ENCODE results near the gene MYH10. TPM values are rescaled to one million over a fixed set of nuclear protein-coding genes. Genes with fewer than 3 reads are reported as not detected.
A peak's percentile ranks its signal among the peaks of the same experiment; 100 is the strongest.
"Not testable (repeated sequence)": the region's sequence is repeated elsewhere in the genome, so short reads cannot be mapped to it uniquely, and the experiment has no call there.

Gene MYH10
- total RNA-seq: 10 to 100 TPM; 23.7 to 33.5 TPM

DNA sequence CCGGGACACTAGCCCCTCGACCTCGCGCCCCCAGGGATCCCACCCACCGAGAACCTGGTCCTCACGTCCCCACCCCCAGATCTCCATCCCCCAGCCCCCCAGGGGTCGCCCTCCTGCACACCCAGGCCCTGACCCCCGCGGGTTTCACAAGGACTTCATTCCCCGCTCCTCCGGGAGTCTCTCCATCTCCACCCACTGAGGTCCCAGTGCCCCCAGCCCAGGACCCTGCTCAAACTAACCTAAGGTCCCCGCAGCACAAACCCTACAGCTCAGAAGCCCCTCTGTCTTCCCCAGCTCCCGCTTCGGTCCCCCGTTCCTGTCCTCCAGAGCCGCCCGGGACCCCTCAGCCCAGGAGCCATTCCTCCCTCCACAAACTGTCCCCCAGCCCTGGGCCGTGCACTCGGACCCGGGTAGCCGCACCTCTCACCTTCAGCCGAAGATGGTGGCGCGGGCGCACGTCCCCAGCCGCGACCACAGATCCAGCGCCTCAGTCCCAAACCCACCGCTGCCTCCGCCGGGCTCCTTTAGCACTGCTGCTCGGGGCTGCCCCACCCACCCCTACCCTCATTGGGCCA is at the start of gene MYH10:
MYH10 (minus strand) TSS at position 499 of the 575 bp plus-strand sequence. CDS start 7,479 bp downstream, outside the sequence.
- H3K36me3 Mint-ChIP-seq: peaks cover 6 to 8% of the 10 kb centered on the region in 2 donors
- ATAC-seq (no peak), DNase-seq (ENCODE audit: low spot score in 2 of 2) (no peak)
- no peaks in the 10 kb centered on the region for H3K9me3 Mint-ChIP-seq
- H3K27ac Mint-ChIP-seq: peak within 1 kb of the TSS; percentile 72 to 93

DNA sequence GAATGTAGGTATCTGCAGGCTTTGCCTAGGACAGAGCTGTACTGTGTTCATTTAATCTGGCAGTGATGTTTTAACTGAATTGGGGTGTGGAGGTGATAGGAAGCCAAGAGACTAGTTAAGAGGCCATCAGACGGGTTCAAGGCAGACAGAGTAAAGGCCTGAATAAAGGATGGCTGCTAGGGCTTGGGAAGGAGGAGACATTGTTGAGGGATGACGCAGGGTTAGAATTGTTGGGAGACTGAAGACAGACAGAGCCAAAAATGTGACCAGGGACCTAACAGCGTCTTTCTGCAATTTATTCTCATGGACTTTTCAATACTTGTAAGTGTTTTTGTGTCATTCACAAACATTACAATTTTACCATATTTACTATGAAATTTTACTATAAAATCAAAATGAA is 48.6 kb upstream of the MYH10 start:
- ATAC-seq (no peak), DNase-seq (ENCODE audit: low spot score in 2 of 2) (no peak)
- no peak overlapping the region for H3K27ac Mint-ChIP-seq
- no peaks in the 10 kb centered on the region for H3K36me3 Mint-ChIP-seq
- no peaks in the 10 kb centered on the region for H3K9me3 Mint-ChIP-seq

DNA sequence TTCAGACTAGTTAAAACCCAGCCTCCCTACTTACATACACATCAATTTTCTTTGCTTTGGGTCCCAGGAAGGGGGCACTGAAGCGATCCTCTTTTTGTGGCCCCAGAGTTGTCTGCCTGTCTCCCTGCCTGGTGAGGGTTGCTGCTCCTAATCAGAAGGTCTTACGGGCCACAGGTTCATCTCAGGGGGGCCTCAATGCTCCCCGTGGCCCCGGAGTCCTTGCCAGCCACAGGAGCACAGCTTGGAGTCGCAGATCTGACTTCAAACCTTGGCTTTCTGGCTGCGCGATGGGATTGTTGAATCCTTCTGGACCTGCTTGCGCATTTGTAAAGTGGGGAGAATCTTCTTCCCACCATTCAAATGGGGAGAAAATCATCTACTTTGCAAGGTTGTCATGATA is 44.8 kb upstream of the MYH10 start:
- H3K27ac Mint-ChIP-seq: no peak overlapping the region
- no peak for DNase-seq (ENCODE audit: low spot score in 2 of 2)
- no peaks in the 10 kb centered on the region for H3K36me3 Mint-ChIP-seq
- no peaks in the 10 kb centered on the region for H3K9me3 Mint-ChIP-seq
- ATAC-seq: no peak

DNA sequence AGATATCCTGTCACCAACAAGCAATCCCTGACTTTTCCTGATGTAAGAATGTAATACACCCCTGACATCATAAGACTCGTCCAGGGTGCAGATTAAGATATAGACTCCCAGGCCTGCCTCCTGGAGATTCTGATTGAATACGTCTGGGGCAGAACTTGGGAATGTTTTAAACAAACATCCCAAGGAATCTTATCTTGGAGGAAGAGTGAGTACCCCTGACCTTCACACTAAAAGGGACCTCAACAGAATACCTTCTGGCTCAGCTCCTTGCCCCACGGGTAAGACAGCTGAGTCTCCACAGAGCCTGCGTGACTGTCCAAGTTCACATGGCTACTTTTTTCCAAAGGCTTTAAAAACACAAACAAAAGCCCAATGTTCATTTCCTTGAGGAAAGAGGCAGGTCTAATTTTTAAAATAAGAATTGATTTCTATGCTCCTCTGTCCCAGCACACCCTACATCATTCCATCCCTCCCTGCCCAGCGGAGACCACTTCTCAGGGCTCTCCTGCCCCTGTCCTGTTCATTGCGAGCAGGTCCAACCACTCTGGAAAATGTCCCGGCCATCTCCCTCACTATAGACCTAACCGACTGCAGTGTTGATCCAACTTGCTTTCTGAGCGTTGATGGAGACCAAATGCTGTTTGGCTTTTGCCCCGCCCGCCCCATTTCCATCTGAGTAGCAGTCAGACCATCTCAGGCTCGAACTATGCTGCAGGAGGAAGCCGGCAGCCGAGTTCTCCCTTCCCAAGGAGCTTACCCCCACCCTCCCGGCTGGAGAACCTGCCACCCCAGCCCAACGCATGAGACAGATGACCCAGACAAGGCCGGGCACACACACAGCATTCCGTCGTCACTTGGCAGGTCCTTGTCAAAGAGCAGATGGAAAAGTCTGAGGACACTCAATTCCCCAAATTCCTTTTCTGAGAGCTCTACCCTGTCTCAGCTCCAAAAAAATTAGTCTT is 44.1 kb upstream of the MYH10 start:
- no peaks in the 10 kb centered on the region for H3K36me3 Mint-ChIP-seq
- no peak for DNase-seq (ENCODE audit: low spot score in 2 of 2)
- H3K9me3 Mint-ChIP-seq: no peaks in the 10 kb centered on the region
- no peak for ATAC-seq
- no peak overlapping the region for H3K27ac Mint-ChIP-seq

DNA sequence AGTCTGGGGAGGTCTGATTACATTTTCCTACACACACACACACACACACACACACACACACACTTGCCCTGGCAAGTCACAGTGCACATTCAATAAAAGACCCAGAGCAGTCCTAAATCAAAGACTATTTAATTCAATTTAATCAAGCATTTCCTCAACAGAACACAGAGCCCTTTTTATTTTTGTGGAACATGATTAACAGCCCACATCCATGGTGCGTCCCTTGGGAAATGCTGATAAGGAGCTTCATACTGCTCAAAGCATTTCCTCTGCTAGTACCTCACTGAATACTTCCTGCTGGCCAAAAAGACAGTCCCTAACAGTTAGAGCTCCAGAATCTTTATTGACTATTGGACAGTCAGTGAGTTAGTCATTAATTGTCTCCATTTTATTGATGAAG is 43.1 kb upstream of the MYH10 start:
- no peaks in the 10 kb centered on the region for H3K9me3 Mint-ChIP-seq
- no peak for DNase-seq (ENCODE audit: low spot score in 2 of 2)
- no peak for ATAC-seq
- H3K27ac Mint-ChIP-seq: no peak overlapping the region
- H3K36me3 Mint-ChIP-seq: no peaks in the 10 kb centered on the region

DNA sequence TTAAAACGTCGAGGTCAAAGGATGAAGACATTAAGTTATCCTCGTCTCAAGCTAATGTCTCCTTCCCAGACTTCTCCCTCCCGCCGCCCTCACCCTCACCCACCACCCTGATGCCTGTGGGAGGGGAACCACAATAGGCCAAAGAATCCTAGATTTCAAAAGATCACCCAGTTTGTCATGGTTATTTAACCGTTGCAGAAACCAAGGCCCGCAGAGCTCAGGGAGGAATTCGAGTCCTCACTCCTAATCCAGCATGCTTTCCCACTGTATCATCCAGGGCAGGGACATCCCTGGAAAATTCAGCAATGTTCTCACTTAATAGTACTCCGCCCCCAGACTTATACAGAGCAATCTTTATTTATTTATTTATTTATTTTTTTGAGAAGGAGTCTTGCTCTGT is 41.8 kb upstream of the MYH10 start:
- Mint-ChIP-seq H3K36me3 (no peaks in the 10 kb centered on the region), H3K27ac (no peak overlapping the region), H3K9me3 (no peaks in the 10 kb centered on the region)
- no peak for DNase-seq (ENCODE audit: low spot score in 2 of 2)
- ATAC-seq: no peak

DNA sequence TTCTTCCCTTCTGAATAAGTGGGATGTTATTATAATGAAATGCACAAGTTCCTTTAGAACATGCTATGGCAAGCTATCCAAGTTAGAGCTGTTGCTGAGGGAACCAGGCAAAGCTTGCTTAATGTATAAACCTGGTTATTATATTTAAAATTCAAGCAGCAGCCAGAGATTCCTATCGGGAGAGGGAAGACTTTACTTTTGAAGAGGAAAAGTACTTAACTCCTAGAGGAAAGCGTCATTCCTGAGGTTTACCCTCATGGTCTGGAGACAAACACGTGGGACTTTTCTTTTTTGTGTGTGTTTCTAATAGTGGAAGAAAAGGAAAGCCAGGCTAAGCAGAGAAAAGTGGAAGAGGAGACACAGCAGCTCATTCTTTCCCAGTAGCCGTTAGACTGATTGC is 39.9 kb upstream of the MYH10 start:
- DNase-seq (ENCODE audit: low spot score in 2 of 2): no peak
- no peaks in the 10 kb centered on the region for H3K36me3 Mint-ChIP-seq
- no peak overlapping the region for H3K27ac Mint-ChIP-seq

DNA sequence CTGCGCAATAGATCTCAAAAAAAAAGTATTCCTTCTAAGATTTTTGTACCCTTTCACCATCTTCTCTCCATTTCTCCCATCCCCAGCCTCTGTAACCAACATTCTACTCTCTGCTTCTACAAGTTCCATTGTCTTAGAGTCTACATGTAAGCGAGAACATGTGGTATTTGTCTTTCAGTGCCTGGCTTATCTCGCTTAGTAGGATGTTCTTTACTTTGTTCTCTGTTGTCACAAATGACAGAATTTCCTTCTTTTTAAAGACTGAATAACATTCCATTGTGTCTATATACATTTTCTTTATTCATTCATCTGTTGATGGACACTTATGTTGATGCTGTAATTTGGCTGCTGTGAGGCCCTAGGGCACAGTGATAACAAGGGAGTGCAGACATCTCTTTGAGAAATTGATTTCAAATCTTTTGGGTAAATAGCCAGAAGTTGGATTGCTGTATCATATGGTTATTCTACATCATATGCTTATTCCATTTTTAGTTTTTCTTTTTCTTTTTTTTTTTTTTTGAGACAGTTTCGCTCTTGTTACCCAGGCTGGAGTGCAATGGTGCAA is 37.7 kb upstream of the MYH10 start:
- DNase-seq (ENCODE audit: low spot score in 2 of 2): no peak
- H3K36me3 Mint-ChIP-seq: no peaks in the 10 kb centered on the region
- H3K9me3 Mint-ChIP-seq: no peaks in the 10 kb centered on the region
- no peak overlapping the region for H3K27ac Mint-ChIP-seq
- ATAC-seq: no peak

More for the DNA sequence above, 39.9 kb upstream of the MYH10 start:
- ATAC-seq: no peak
- H3K9me3 Mint-ChIP-seq: no peaks in the 10 kb centered on the region

DNA sequence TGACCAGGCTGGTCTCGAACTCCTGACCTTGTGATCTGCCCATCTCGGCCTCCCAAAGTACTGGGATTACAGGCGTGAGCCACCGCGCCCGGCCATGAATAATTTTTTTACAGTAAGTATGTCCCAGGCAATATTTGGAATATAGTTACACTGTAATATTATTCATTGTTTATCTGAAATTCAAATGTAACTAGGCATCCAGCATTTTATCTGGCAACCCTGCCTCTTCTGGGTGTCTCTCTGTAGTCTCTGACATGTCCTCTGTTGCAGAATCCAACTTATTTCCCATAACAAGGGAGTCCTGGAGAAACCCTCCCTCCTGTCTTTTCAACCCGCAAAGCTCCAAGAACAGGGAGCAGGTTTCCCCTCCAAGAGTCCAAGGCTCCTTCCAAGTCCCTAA is 36.9 kb upstream of the MYH10 start:
- H3K27ac Mint-ChIP-seq: no peak overlapping the region
- H3K36me3 Mint-ChIP-seq: no peaks in the 10 kb centered on the region
- DNase-seq (ENCODE audit: low spot score in 2 of 2): no peak
- ATAC-seq: no peak
- no peaks in the 10 kb centered on the region for H3K9me3 Mint-ChIP-seq

DNA sequence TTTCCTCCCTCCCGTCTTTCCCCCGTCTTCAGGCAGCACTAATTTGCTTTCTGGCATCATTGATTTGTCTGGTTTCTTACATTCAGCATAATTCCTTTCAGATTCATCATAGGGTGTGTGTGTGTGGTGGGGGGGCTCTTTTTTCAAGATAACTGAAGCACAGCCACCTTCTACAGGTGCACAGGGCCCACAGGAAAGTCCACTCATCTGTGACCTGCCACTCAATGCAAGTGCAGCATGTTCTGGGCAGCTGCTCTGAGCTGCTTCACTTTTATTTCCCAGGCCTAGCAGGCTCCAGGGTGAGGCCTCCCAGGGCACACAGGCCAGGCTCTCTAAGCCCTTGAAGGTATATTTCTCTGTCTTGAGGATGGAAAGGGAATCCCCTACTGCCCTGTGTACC is 35.2 kb upstream of the MYH10 start:
- ATAC-seq (no peak), DNase-seq (ENCODE audit: low spot score in 2 of 2) (no peak)
- H3K9me3 Mint-ChIP-seq: peaks cover 0 to 8% of the 10 kb centered on the region in 2 donors
- H3K27ac Mint-ChIP-seq: no peak overlapping the region
- H3K36me3 Mint-ChIP-seq: no peaks in the 10 kb centered on the region

DNA sequence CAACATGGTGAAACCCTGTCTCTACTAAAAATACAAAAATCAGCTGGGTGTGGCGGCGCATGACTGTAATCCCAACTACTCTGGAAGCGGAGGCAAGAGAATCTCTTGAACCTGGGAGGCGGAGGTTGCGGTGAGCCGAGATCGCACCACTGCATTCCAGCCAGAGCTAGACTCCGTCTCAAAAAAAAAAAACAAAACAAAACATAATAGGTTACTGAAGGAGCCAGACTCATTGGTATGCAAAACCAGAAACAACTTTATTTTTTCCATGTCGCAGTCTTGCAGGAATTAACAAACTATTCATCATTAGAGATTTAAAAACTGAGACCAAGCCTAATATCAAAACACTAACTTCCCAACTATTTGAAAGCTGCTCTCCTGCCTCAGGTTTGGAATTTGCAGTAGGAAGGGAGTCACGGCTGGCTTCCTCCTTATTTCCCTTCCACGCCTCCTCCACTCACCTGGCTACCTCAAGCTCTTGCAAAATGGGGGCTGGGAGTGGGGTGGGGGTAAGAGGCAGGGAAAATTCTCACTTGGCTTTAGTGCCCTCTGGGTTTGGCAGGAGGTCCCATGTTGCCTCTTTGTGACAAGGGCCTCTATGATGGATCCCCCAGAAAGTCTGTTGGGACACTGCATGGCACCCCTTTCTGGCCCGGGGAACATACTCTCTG is 34.1 kb upstream of the MYH10 start:
- H3K27ac Mint-ChIP-seq: no peak overlapping the region
- no peak for DNase-seq (ENCODE audit: low spot score in 2 of 2)
- no peaks in the 10 kb centered on the region for H3K36me3 Mint-ChIP-seq
- ATAC-seq: no peak
- H3K9me3 Mint-ChIP-seq: peaks cover 0 to 8% of the 10 kb centered on the region in 2 donors

DNA sequence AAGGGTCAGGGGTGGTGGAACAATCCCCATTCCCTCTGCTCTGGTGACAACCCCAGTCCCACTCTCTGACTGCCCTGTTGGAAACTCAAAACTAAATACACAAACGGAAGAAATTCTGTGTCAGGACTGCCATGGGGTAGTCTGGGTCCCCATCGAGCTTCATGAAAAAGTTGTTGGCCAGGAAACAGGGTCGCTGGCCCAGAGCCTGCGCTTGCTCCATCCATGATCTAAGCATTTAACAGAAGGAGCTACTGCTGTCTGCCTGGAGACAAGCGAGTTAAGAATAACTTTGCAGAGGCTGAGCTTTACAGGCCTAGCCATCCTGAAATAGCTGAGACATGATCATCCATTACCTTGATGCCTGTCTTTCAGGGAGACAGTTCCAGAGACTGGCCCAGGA is 32.4 kb upstream of the MYH10 start:
- H3K9me3 Mint-ChIP-seq: peaks cover 0 to 8% of the 10 kb centered on the region in 2 donors
- H3K36me3 Mint-ChIP-seq: no peaks in the 10 kb centered on the region
- DNase-seq (ENCODE audit: low spot score in 2 of 2) (no peak), ATAC-seq (no peak)
- no peak overlapping the region for H3K27ac Mint-ChIP-seq

DNA sequence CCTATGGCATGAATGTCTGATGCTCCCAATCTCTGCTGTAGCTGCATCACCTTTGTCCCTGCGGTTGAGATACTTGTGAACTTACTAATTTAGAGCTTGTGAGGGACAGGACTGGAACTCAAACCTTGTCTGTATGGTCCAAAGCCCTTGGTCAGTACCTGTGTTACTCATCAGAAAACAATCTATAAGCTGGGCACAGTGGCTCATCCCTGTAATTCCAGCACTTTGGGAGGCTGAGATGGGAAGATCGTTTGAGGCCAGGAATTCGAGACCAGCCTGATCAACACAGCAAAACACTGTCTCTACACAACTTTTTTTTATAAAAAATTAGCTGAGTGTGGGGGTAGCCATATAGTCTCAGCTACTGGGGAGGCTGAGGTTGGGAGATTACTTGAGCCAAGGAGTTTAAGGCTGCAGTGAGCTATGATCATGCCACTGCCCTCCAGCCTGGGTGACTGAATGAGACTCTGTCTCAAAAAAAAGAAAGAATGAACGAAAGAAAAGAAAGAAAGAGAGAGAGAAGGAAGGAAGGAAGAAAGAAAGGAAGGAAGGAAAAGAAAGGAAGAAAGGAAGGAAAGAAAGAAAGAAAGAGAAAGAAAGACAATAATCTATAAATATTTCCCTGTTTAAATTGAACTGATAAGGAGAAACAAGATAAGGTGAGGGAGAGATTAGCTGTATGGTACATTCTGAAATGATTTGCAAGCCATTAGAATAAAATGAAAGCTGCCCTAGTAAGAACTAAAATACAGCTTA is 31.7 kb upstream of the MYH10 start:
- DNase-seq (ENCODE audit: low spot score in 2 of 2) (no peak), ATAC-seq (no peak)
- H3K36me3 Mint-ChIP-seq: peaks cover 4 to 5% of the 10 kb centered on the region in 2 donors
- H3K27ac Mint-ChIP-seq: no peak overlapping the region
- H3K9me3 Mint-ChIP-seq: peaks cover 0 to 11% of the 10 kb centered on the region in 2 donors

DNA sequence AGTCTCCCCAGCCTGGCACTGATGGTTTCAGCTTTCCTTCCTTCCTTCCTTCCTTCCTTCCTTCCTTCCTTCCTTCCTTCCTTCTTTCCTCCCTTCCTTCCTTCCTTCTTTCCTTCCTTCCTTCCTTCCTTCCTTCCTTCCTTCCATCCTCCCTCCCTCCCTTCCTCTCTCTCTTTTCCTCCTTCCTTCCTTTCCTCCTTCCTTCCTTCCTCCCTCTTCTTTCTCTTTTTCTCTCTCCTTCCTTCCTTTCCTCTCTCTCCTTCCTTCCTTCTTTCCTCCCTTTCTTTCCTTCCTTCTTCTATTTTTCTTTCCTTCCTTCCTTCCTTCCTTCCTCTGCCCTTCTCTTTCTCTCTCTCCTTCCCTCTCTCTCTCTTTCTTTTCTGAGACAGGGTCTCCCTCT is 30.2 kb upstream of the MYH10 start:
- Mint-ChIP-seq H3K9me3 (peaks cover 6 to 18% of the 10 kb centered on the region in 2 donors), H3K36me3 (peaks cover 10 to 13% of the 10 kb centered on the region in 2 donors)
- not testable (repeated sequence) for ATAC-seq; DNase-seq (ENCODE audit: low spot score in 2 of 2); H3K27ac Mint-ChIP-seq

DNA sequence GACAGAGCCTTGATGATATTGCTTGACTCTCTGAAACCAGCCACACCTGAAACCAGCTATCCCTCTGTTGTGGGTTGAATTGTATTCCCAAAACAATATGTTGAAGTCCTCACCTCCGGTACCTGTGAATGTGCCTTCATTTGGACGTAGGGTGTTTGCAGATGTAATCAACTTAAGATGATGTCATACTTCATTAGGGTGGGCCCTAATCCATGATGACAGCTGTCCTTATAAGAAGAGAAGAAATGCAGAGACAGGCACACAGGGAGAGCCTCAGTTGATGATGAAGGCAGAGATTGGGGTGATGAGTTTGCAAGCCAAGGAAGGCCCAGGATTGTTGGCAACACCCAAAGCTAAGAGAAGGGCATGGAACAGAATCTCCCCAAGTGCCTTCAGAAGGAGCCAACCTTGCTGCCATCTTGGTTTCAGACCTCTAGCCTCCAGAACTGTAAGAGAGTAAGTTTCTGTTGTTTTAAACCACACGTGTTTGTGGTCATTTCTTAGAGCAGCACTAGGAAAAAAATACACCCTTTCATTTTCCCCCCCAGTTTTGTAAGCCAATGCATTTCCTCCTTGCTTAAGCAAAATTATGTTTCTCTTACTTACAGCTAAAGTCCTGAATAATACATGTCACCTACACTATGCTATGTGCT is 29.4 kb upstream of the MYH10 start:
- Mint-ChIP-seq H3K9me3 (peaks cover 6 to 18% of the 10 kb centered on the region in 2 donors), H3K27ac (no peak overlapping the region), H3K36me3 (peaks cover 10 to 13% of the 10 kb centered on the region in 2 donors)
- no peak for DNase-seq (ENCODE audit: low spot score in 2 of 2)
- ATAC-seq: no peak

DNA sequence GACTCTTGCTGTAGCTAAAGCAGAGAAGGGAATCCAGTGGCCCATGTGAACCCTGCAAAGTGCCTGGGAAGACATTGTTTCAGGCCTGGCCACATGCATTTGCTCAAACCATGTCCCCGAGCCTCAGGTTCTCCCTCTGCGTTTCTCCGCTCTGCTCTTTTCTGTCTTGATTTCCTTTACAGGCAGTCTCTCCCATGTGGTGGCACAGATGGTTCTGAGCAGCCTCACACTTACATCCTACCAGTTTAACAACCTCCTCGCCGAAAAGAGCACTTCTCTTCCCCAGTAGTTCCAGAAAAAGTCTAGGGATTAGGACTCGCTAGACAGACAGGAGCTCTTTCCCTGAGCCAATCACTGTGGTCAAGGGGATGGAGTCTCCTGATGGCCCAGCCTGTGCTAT is 28.3 kb upstream of the MYH10 start:
- Mint-ChIP-seq H3K27ac (no peak overlapping the region), H3K36me3 (peaks cover 10 to 13% of the 10 kb centered on the region in 2 donors), H3K9me3 (peaks cover 6 to 18% of the 10 kb centered on the region in 2 donors)
- ATAC-seq: no peak
- no peak for DNase-seq (ENCODE audit: low spot score in 2 of 2)

Data from activated naive CD4-positive, alpha-beta T cell treated with anti-CD3 and anti-CD28 coated beads, Interleukin-2, amount 50 U/mL, for 72 hours (primary cell).